ENCODE measurements around the gene SAMD11. TPM values are rescaled to one million over a fixed set of nuclear protein-coding genes. Genes with fewer than 3 reads are reported as not detected.
A peak's percentile ranks its signal among the peaks of the same experiment; 100 is the strongest.

SAMD11 gene
- total RNA-seq, 1 experiment from 2014 or later, result 13.5 TPM

DNA sequence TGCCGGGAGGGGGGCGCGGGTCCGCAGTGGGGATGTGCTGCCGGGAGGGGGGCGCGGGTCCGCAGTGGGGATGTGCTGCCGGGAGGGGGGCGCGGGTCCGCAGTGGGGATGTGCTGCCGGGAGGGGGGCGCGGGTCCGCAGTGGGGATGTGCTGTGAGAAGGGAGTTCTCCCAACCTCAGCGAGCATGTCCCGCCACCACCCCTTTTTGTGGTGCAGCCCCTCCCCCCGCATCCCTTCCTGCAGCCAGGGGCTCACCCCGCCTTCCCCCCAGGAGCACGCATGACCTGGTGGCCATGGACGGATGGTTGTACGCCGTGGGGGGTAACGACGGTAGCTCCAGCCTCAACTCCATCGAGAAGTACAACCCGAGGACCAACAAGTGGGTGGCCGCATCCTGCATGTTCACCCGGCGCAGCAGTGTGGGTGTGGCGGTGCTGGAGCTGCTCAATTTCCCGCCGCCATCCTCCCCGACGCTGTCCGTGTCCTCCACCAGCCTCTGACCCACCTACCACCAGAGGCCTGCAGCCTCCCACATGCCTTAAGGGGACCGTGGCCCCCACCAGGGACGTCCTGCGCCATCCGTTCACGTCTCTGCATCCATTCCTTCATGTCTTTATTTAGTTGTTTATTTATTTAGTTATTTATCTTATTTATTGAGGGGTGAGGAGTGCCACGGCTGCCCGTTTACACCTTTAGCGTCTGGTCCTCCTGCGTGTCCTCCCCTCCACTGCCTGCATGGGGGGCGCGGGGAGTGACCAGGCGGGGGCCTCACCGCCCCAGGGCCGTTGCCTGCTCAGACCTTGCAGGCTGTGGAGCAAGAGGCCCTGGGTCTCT lies 41.2 kb downstream of the SAMD11 start:
- no peak overlapping the region for H3K14ac ChIP-seq (ENCODE audit: insufficient read depth, low read length)
- H2BK12ac ChIP-seq (ENCODE audit: insufficient read length, low read depth, low read length), result no peak overlapping the region
- no peak overlapping the region for H3K9ac ChIP-seq (ENCODE audit: extremely low read depth, insufficient read length, low read length)
- no peak overlapping the region for H4K8ac ChIP-seq (replicated peaks; ENCODE audit: insufficient read length, low read depth, low read length)
- no peaks in the 10 kb centered on the region for H3K79me1 ChIP-seq (ENCODE audit: insufficient read depth, low read depth, low read length, poor library complexity, severe bottlenecking)
- peaks cover 3 to 4% of the 10 kb centered on the region in 2 experiments; a peak in 3 of 5 replicates for H3K9me3 Mint-ChIP-seq
- H3K79me2 ChIP-seq (ENCODE audit: insufficient read depth, low read length), result no peaks in the 10 kb centered on the region
- H4K20me1 ChIP-seq (ENCODE audit: control insufficient read depth, insufficient read depth, insufficient read length), result no peaks in the 10 kb centered on the region
- no peak overlapping the region for H2AFZ ChIP-seq (ENCODE audit: low read length)
- no peak overlapping the region for H3K18ac ChIP-seq (ENCODE audit: insufficient read length, low read depth, low read length)
- H3K23me2 ChIP-seq (ENCODE audit: insufficient read length, low read depth, low read length, poor library complexity, severe bottlenecking), result peaks cover 12% of the 10 kb centered on the region
- no peak overlapping the region for H3K23ac ChIP-seq (ENCODE audit: insufficient read length, low read depth, low read length)
- no peak overlapping the region for H3K56ac ChIP-seq (ENCODE audit: insufficient read length, low read depth, low read length)
- H3K27ac Mint-ChIP-seq, result peak overlapping the region in 1 of 3 experiments; percentile 90; a peak in 1 of 7 replicates
- no CpG with 5 or more reads among the region's 51 CpGs for WGBS (ENCODE audit: extremely low coverage, insufficient read length, low lambda C conversion rate)
- DNase-seq, result no peak
- no peak overlapping the region for H3K4me2 ChIP-seq (ENCODE audit: insufficient read depth, insufficient read length, low read length)
- no peak overlapping the region for H2AK5ac ChIP-seq (ENCODE audit: insufficient read length, low read length)
- no peak overlapping the region for H2BK20ac ChIP-seq (ENCODE audit: low read depth, low read length, poor library complexity, severe bottlenecking)
- no peak overlapping the region for H4K91ac ChIP-seq (ENCODE audit: insufficient read length, low read depth, low read length)
- TF ChIP-seq, protein P1, sequence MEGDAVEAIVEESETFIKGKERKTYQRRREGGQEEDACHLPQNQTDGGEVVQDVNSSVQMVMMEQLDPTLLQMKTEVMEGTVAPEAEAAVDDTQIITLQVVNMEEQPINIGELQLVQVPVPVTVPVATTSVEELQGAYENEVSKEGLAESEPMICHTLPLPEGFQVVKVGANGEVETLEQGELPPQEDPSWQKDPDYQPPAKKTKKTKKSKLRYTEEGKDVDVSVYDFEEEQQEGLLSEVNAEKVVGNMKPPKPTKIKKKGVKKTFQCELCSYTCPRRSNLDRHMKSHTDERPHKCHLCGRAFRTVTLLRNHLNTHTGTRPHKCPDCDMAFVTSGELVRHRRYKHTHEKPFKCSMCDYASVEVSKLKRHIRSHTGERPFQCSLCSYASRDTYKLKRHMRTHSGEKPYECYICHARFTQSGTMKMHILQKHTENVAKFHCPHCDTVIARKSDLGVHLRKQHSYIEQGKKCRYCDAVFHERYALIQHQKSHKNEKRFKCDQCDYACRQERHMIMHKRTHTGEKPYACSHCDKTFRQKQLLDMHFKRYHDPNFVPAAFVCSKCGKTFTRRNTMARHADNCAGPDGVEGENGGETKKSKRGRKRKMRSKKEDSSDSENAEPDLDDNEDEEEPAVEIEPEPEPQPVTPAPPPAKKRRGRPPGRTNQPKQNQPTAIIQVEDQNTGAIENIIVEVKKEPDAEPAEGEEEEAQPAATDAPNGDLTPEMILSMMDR (conservative IDR thresholded peaks at IDR 0.05), result no peak
- no peaks in the 10 kb centered on the region for H3K9me3 ChIP-seq (ENCODE audit: control insufficient read depth, low read depth, low read length)
- H3K4me3 Mint-ChIP-seq, result no peak overlapping the region
- no peaks in the 10 kb centered on the region for H3K4me1 ChIP-seq (ENCODE audit: insufficient read depth, low read length)
- H3K4me1 Mint-ChIP-seq, result peaks cover 0 to 3% of the 10 kb centered on the region in 2 experiments; a peak in 1 of 4 replicates
- no peak overlapping the region for H3K27ac ChIP-seq (ENCODE audit: insufficient read length, low read depth, low read length)
- peaks cover 45% of the 10 kb centered on the region for H3K27me3 Mint-ChIP-seq (ENCODE audit: low read depth)
- H2BK120ac ChIP-seq (ENCODE audit: low read depth, low read length, poor library complexity, severe bottlenecking), result no peak overlapping the region
- no peak overlapping the region for H4K5ac ChIP-seq (ENCODE audit: insufficient read length, low read depth, low read length)
- no peak overlapping the region for H3T11ph ChIP-seq (ENCODE audit: low read length)
- H2BK15ac ChIP-seq (ENCODE audit: low read depth, low read length), result no peak overlapping the region
- H3K4ac ChIP-seq (ENCODE audit: low read depth, low read length), result no peak overlapping the region
- peaks cover 0 to 26% (median 24%) of the 10 kb centered on the region in 3 experiments; a peak in 6 of 7 replicates for H3K36me3 Mint-ChIP-seq (ENCODE audit: insufficient read depth in 1 of 3, low read depth in 3 of 3)
- H3K27me3 ChIP-seq (ENCODE audit: insufficient read depth, low read length), result peaks cover 11% of the 10 kb centered on the region; the same call in 1 of the 2 replicates
- H2BK5ac ChIP-seq (ENCODE audit: insufficient read length, low read length), result no peak overlapping the region

Data from H9 (cell line).